Measurements from ENCODE around the gene TMEM117. TPM values are rescaled to one million over a fixed set of nuclear protein-coding genes. Genes with fewer than 3 reads are reported as not detected.

Gene TMEM117
- total RNA-seq, 1 experiment from 2014 or later, result 12.0 TPM

DNA sequence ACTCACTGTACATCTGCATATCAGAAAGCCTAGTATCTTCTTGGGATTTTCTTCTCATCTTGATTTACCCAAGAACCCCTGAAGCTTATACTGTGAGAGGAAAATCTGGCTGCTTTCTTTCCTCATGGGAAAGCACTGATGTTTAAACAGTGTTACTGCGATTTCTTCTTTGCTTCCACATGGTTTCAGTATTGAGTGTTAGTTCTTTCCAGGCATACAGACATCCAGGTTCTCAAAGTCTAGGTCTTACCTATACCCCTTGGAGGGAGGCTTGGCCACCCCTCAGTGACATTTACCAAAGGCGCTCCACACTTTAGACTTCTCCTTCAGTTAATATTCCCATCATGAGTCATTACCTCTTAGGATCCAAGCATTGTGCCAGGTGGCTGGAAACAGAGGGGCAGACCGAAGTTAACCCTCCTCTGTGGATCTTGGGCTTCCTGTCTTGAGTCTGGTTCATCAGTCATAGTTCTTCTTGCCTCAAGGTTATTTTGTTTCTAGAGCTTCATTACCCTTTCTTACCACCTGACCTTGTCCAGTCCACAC is 79.1 kb downstream of the TMEM117 start:
- in situ Hi-C loops (cut with HindIII; ENCODE audit: low pct_unique_long_range_greater_than_20kb, low sequenced_read_pairs), result no loop called here
- no peak for DNase-seq (ENCODE audit: low read depth)

DNA sequence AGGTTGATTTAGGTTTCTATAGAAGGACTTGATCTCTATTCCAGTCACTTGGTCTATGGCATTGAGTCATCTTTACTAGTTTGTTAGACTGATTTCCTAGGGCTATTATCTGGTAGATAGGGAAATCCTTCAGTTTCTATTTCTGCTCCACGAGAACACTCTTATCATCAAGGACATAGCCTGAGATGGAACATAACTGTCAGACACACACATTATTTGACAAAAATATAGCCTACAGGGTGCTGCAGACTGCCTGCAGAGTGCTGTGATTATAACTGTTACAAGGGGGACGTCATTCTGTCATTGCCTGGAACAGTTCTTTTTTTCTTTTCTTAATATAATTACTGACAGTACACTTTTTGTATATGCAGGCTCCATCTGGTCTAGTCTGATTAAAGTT is 82.0 kb downstream of the TMEM117 start:
- DNase-seq (ENCODE audit: low read depth), result no peak
- in situ Hi-C loops (cut with HindIII; ENCODE audit: low pct_unique_long_range_greater_than_20kb, low sequenced_read_pairs), result no loop called here

DNA sequence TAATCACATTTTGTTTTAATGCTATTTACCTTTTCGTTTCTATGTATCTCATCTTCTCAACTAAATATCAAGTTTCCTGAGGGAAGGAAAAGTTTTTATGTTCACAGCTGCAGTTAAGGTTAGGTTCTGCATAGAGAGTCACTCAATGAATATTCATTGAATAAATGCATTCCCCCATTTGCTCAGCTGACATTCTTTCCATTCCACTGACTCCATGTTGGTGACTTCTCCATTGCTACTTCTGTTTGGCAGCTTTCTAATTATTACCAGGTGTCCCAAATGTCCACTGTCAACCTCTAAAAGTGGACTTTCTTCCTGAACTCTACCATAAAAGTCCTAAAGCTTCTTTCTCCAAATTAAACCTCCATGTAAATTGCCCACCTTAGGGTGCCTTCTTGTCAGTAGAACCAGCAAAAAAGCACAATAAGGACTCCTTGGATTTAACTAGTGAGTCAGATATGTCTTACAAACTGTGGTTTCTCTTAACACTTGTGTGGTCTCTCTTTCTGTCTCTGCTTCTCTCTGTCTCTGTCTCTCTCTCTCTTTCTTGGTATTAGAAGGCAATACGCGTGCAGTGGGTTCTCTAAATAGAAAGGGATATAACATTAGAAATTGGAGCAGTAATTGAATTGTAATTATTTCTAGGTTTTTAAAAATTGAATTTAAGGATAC is 85.9 kb downstream of the TMEM117 start:
- no peak for DNase-seq (ENCODE audit: low read depth)
- in situ Hi-C loops (cut with HindIII; ENCODE audit: low pct_unique_long_range_greater_than_20kb, low sequenced_read_pairs), result no loop called here

DNA sequence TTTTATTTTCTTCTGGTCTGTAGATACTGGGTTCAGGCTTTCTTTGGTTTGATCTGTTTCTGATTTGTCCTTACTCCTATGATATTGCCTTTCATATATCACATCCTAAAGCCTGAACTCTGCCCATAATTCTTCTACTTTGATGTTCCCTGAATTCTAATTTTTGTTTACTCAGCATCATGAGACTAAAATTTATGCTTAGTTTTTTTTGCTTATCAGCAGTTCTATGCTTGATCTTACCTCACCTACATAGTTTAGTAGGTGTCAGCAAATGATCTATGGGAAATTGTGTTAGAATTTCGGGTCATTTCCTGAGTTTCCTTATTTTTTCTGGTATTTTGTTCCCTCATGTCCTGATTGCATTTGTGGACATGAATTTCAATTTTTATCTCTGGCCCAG is 94.2 kb downstream of the TMEM117 start:
- in situ Hi-C loops (cut with HindIII; ENCODE audit: low pct_unique_long_range_greater_than_20kb, low sequenced_read_pairs), result no loop called here
- no peak for DNase-seq (ENCODE audit: low read depth)

DNA sequence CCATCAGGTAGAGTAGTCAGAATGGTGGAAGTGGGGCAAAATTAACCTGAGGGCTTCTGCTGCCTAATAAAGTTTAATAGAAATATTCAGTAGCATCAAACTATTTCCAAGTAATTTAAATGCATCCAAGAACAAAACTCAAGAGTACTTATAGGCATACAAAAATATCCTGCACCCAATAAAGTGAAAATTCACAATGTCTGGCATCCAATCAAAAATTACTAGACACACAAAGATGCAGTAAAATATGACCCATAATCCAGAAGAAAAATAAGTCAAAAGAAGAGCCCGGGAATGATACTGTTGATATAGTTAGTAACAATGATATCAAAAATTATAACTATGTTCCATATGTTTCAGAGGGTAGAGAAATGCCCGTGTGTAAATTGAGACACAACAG is 95.3 kb downstream of the TMEM117 start:
- in situ Hi-C loops (cut with HindIII; ENCODE audit: low pct_unique_long_range_greater_than_20kb, low sequenced_read_pairs), result no loop called here
- DNase-seq (ENCODE audit: low read depth), result no peak

DNA sequence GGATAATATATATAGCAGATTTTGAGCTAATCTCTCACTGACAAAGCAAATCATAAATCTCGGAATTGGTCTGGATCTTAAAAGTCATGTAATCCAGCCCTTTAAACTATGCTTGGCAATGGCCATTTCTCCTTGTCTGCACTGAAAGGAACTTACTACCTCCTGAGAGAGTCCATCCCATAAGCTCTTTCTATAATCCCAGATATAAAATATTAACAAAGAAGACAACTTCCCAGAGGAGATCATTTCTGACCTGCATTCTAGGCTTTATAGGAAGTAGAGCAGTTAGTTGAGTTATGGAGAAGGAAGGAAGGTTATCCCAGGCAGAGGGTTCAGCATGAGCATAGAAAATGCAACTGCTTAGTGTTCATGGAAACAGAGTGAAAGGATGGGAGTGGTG is 99.7 kb downstream of the TMEM117 start:
- DNase-seq (ENCODE audit: low read depth), result no peak
- in situ Hi-C loops (cut with HindIII; ENCODE audit: low pct_unique_long_range_greater_than_20kb, low sequenced_read_pairs), result no loop called here

DNA sequence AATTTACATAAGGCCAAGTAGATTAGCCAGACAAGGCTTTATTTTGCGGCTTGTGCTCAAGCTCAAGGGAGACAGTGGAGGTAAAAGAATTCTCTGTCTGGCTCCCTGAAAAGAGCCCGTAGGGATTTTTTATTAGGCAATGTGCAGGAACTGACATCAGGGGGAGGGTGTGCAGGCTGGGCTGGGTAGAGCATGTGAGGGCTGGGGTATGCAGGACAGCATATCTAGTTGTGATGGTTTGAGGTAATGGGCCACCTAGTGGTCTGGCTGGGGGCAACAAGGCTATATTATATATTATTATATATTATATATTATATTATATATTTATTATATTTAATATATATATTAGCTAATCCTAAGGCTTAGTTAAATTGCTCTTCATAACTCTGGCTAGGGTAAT is 102.1 kb downstream of the TMEM117 start:
- DNase-seq (ENCODE audit: low read depth), result no peak
- in situ Hi-C loops (cut with HindIII; ENCODE audit: low pct_unique_long_range_greater_than_20kb, low sequenced_read_pairs), result no loop called here

DNA sequence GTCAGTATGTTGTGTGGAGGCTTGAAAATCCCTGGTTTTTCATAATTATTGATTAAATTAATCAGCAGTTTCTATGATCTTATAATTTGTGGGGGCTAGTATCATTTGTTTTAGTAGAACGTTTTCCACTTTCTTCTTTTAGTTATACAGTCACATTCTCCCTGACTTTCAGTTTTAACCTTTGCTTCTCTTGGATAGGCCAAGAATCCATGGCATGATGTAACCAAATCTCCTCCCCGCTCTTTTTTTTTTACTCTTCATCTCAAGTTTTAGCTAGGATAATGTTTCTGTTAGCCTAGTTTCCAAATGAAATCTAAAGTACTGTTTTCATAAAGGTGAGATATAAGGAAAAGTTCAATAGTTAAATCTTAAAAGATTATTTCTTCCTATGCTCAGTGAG is 106.5 kb downstream of the TMEM117 start:
- no peak for DNase-seq (ENCODE audit: low read depth)
- in situ Hi-C loops (cut with HindIII; ENCODE audit: low pct_unique_long_range_greater_than_20kb, low sequenced_read_pairs), result no loop called here

DNA sequence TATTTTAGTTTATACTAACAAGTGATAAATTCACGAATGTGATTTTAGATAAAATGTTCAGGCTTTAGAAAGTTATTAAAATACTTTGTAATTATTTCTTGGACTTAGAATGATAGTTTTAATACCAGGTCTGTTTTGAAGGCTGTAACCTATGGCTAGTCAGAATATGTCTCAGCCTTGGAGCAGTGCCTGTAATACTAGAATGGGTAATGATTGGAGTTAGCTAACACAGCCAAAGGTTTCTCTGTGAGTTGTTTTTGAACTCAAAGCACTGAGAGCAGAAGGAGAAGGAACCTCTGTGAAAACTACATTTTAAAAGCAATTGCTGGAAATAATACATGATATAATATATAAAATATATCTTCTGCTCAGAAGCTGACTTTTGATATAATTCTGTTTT is 110.1 kb downstream of the TMEM117 start:
- no peak for DNase-seq (ENCODE audit: low read depth)
- in situ Hi-C loops (cut with HindIII; ENCODE audit: low pct_unique_long_range_greater_than_20kb, low sequenced_read_pairs), result no loop called here

DNA sequence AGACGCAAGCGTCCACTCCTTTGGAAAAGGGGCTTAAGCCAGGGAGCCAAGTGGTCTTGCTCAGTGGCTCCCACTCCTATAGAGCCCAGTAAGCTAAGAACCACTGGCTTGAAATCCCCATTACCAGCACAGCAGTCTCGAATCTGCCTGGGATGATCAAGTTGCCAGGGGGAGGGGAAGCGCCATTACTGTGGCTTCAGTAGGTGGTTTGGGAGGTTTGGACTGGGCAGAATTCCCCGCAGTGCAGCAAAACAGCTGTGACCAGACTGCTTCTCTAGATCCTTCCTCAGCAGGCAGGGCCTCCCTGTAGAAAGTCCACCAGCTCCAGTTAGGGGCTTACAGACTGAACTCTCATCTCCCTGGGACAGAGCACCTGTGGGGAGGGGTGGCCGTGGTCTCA is 115.4 kb downstream of the TMEM117 start:
- no peak for DNase-seq (ENCODE audit: low read depth)
- in situ Hi-C loops (cut with HindIII; ENCODE audit: low pct_unique_long_range_greater_than_20kb, low sequenced_read_pairs), result no loop called here

DNA sequence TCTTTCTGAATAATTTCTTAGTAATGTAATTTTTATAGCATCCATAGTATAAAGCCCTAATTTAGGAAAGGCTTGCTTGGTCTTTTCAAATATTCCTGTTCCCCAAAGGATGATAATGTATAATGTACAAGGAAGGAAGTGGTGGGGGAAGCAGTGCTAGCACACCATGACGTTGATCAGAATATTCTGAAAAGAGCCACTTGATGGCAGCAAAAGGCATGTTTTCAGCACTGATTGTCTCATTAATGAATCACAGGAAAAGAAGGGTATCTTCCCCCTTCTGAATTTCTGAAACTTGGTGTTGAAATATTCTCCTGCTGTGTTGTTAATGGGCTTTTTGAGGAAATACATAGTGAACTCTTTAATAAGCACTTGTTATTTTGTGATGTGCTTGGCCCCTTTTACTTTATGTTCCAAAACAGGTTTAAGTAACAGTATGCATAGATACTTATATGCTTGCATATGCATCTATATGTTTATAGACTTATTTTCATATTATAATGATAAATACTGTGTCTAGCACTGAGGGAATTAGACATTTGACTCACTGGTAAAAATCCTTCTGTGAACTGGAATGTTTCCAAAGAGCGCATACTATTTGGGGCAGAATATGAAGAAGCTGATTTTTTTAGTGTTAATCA is 122.0 kb downstream of the TMEM117 start:
- peak; percentile 45 for DNase-seq (ENCODE audit: low read depth)

DNA sequence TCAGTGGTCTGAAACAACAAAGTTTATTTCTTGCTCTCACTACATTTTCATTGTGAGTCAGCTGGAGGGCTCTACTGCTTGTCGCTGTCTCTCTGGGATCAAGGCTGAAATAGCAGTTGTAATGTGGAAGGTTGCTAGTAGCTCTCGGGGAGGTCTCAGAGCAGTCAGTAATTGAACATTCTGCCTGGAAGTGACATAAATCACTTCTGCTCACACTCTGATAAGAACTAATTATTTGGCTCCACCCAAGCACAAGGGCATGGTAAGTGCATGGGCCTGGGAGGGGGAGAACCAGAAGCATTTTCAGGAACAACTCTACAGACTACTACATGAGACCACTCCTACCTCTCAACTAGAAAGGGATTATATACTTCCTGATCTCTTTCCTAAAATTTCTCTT is 128.2 kb downstream of the TMEM117 start:
- no peak for DNase-seq (ENCODE audit: low read depth)
- in situ Hi-C loops (cut with HindIII; ENCODE audit: low pct_unique_long_range_greater_than_20kb, low sequenced_read_pairs), result no loop called here

More for the DNA sequence above, 122.0 kb downstream of the TMEM117 start:
- in situ Hi-C loops (cut with HindIII; ENCODE audit: low pct_unique_long_range_greater_than_20kb, low sequenced_read_pairs), result no loop called here

DNA sequence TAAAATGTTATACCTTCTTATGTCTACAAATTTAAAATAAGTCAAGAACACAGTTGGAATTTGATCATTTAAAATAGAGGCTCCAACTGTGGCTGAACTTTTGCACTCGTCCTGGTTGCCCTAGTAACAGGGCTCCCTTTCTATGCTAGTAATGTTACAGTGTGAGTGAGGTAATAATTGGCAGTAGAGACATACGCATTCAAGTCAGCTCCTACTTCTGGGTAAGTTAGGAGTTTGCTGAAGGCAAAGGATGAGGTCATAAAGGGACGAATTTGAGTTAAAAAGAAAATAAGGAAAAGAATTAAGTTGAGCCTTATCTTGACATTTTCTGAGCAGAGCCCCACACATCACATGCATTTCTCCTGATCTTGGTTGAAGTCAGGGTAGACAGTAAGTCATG is 129.1 kb downstream of the TMEM117 start:
- in situ Hi-C loops (cut with HindIII; ENCODE audit: low pct_unique_long_range_greater_than_20kb, low sequenced_read_pairs), result no loop called here
- DNase-seq (ENCODE audit: low read depth), result no peak

DNA sequence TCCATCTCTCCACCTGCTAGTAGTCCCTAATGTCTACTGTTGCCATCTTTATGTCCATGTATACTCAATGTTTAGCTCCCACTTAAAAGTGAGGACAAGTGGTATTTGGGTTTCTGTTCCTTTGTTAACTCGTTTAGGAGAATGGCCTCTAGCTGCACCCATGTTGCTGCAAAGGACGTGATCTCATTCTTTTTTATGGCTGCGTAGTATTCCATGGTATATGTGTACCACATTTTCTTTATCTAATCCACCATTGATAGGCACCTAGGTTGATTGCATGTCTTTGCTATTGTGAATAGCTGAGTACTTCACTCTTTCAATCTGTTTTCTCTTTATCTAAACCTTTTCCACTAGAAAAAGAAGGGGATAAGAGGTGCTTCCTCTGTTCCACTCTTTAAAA is 130.0 kb downstream of the TMEM117 start:
- in situ Hi-C loops (cut with HindIII; ENCODE audit: low pct_unique_long_range_greater_than_20kb, low sequenced_read_pairs), result no loop called here

DNA sequence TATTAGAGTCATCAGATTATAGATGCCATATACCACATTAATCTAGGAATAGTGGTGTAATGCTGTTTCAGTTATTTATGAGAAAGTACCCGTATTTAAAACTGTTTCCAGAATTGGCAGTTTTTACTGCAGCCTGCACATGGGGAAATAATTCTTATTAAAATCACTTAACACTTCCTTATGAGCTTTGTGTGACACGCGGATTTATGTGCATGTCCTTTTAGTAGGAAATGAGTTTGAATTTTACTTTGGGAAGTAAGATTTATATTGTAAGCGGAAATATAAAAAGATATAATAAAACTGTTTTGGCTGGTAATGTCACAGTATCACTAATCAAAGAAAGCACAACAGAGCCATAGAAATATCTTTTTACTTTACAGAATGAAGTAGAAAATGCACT is 132.9 kb downstream of the TMEM117 start:
- in situ Hi-C loops (cut with HindIII; ENCODE audit: low pct_unique_long_range_greater_than_20kb, low sequenced_read_pairs), result no loop called here
- no peak for DNase-seq (ENCODE audit: low read depth)

More for the DNA sequence above, 130.0 kb downstream of the TMEM117 start:
- DNase-seq (ENCODE audit: low read depth), result no peak

DNA sequence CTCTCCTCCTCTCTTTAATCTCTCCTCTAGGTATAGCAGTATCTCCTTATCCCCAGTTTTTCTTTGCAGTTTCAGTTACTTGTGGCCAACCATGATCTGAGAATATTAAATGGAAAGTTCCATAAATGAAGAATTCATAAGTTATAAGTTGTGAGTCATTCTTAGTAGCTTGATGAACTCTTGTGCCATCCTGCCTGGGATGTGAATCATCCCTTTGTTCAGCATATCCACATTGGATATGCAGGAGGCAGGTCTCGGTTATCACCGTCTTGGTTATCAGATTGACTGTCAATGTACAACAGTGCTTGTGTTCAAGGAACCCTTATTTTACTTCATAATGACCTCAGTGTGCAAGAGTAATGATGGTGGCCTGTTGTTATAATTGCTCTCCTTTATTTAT is 134.0 kb downstream of the TMEM117 start:
- in situ Hi-C loops (cut with HindIII; ENCODE audit: low pct_unique_long_range_greater_than_20kb, low sequenced_read_pairs), result no loop called here
- no peak for DNase-seq (ENCODE audit: low read depth)

DNA sequence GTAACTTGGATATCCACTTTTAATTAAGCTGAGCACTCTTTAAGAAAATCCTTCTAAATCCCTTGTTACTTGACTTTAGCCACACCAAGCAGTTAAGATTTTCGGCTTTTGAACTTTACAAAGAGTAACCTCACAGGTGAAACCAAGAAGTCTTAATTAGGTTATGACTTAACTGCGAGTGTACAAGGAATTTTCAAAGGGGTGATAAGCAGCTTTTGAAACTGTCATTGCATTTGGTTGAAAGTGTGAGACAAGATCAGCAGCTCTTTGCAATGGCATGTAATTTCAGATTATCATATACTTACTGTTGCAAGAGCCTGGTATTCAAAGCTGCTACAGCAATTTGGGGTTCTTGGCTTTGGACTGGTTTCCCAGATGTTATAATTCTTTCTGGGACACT is 137.5 kb downstream of the TMEM117 start:
- DNase-seq (ENCODE audit: low read depth), result no peak
- in situ Hi-C loops (cut with HindIII; ENCODE audit: low pct_unique_long_range_greater_than_20kb, low sequenced_read_pairs), result no loop called here

DNA sequence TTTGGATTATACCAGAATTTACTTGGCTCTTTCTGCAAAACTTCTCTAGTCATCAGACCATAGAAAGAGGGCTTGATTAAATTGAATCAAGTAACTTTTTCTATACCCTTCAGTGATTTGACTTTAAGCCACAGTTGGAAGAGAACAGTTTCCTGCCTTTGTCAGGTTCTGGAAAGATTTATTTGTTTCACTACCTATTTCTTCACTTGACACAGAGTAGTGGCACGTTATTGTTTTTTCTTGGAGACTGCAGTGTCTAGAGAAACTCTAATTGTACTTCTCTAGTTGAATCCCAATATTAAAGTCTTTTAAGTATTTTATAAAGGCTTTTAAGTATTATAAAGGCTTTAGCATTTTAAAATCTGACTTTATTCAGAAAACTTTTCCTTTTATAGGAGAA is 138.1 kb downstream of the TMEM117 start:
- DNase-seq (ENCODE audit: low read depth), result no peak
- in situ Hi-C loops (cut with HindIII; ENCODE audit: low pct_unique_long_range_greater_than_20kb, low sequenced_read_pairs), result no loop called here

DNA sequence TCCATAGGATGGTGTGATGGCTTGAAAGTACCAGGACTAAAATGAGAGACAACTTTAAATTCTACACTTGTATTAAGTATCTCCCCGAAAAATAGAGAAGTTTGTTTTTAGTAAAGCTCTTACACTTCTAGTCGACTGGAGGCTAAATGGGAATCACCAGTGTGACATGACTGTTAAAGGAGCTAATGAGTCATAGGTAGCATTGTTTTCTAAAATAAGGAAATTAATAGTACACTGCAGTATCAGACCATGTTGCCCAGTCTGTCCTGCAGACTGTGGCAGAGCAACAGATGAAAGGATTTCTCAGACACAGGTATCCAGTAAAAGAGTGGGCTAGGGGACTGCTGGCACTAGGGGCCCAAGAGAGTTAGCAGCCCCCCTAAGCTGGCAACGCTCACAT is 140.1 kb downstream of the TMEM117 start:
- DNase-seq (ENCODE audit: low read depth), result no peak
- in situ Hi-C loops (cut with HindIII; ENCODE audit: low pct_unique_long_range_greater_than_20kb, low sequenced_read_pairs), result no loop called here

DNA sequence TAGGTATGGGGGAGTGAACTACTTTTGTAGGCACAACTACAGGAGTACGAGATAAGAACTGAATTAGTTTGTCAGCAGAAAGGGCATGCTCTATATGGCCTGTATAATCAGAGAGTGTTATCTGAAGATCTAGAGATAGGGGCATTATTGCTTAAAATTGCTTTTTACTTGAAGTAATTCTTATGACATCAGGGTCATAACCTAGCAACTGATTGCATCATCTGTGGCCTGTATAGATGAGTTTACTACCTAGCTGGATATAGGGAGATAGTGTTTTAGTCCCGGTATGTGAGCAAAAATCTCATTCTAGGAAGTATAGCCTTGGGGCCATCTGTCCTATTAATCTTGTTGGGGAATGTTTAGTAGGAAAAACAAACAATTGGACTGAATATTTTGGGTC is 142.7 kb downstream of the TMEM117 start:
- in situ Hi-C loops (cut with HindIII; ENCODE audit: low pct_unique_long_range_greater_than_20kb, low sequenced_read_pairs), result no loop called here
- DNase-seq (ENCODE audit: low read depth), result no peak

Data from Caki2 (cell line).